K562 (cell line): ENCODE data around the gene HSPA1B. TPM values are rescaled to one million over a fixed set of nuclear protein-coding genes. Genes with fewer than 3 reads are reported as not detected.

Experiments
- ATAC-seq: fragments of 200-7000 bp; cut with Tn5 transposase; 3 replicates; pipeline ENCODE4 v1.9.1; 2020; ENCODE audit warnings: moderate library complexity
- BruUV-seq: library from RNA; stranded (reverse); fragments of 400-500 nt; replicated peaks from 2 replicates; lab custom pipeline; 2021; lab: Mats Ljungman, UMichigan
- CTCF ChIA-PET: fragments of 300-600 bp; formaldehyde crosslinking; extraction: SDS; loops from one replicate; lab custom pipeline; 2021; ENCODE audit warnings: low intra/inter-chr PET ratio; lab: Yijun Ruan, JAX
- POLR2A ChIA-PET: fragments of 300-600, 350-650 bp; sonication (Branson Sonifier 250); formaldehyde crosslinking; extraction: SDS; loops from one replicate; lab custom pipeline; 2021; ENCODE audit warnings: antibody characterized with exemption, inconsistent platforms; lab: Yijun Ruan, JAX
- DNase-seq, 4 experiments: peaks; one replicate each; pipeline versions ENCODE4 v3.0.0 to v3.0.0-alpha.2; 2011 to 2018; ENCODE audit warnings: low spot score in 3 of 4, mixed read lengths in 3 of 4; ENCODE audit errors: extremely low read depth in 1 of 4
- FAIRE-seq: peaks from 2 replicates; lab custom pipeline; 2011; peaks lifted over from hg19 to GRCh38; lab: Jason Lieb, UNC
- H2AFZ ChIP-seq: 2 replicates; pipeline ENCODE4 v1.6.0; 2011; ENCODE audit warnings: low read depth, low read length, control low read depth, inconsistent platforms
- H3K27ac ChIP-seq: fragments of 200-600 bp; 3 replicates; pipeline ENCODE4 v1.8.0; 2011; ENCODE audit warnings: low read depth, mild to moderate bottlenecking, control low read depth, inconsistent platforms, low read length, moderate library complexity, mixed read lengths; ENCODE audit errors: extremely low read depth
- H3K27me3 ChIP-seq, 2 experiments: fragments of 300-600 bp in 1 of 2; 2 replicates in 1 of 2; 3 replicates in 1 of 2; pipeline versions ENCODE4 v1.6.0 to v1.8.0; 2011; ENCODE audit warnings: inconsistent platforms in 2 of 2, low read length in 2 of 2, mild to moderate bottlenecking in 1 of 2, mixed read lengths in 1 of 2, moderate library complexity in 1 of 2; ENCODE audit not compliant: control insufficient read depth in 2 of 2, insufficient read depth in 2 of 2
- H3K36me3 ChIP-seq: fragments of 300-600 bp; 3 replicates; pipeline ENCODE4 v1.8.0; 2011; ENCODE audit warnings: mild to moderate bottlenecking, low read length, inconsistent platforms; ENCODE audit not compliant: control insufficient read depth, insufficient read depth
- H3K4me1 ChIP-seq, 2 experiments: fragments of 200-600 bp in 1 of 2; replicated peaks in 1 of 2; 2 replicates in 1 of 2; 3 replicates in 1 of 2; pipeline versions ENCODE4 v1.5.1 to v1.8.0; 2011; ENCODE audit warnings: inconsistent platforms in 2 of 2, low read length in 2 of 2, mild to moderate bottlenecking in 1 of 2, mixed read lengths in 1 of 2, moderate library complexity in 1 of 2; ENCODE audit not compliant: control insufficient read depth in 2 of 2, insufficient read depth in 2 of 2
- H3K4me2 ChIP-seq: 2 replicates; pipeline ENCODE4 v1.6.1; 2011; ENCODE audit warnings: low read length, control low read depth, inconsistent platforms, mixed read lengths; ENCODE audit not compliant: insufficient read depth
- H3K4me3 ChIP-seq: fragments of 200-600 bp; sonication (generic), shearing (Covaris generic); 2 replicates; pipeline ENCODE4 v1.5.1; 2016; ENCODE audit warnings: control low read depth, inconsistent platforms
- H3K79me2 ChIP-seq: fragments of 200-600 bp; 3 replicates; pipeline ENCODE4 v1.8.0; 2011; ENCODE audit warnings: low read length, inconsistent platforms; ENCODE audit not compliant: control insufficient read depth, insufficient read depth
- H3K9ac ChIP-seq, 2 experiments: 2 replicates each; pipeline versions ENCODE4 v1.6.0 to v1.6.1; 2011; ENCODE audit warnings: low read depth in 2 of 2, low read length in 2 of 2, control low read depth in 1 of 2, inconsistent platforms in 1 of 2, mild to moderate bottlenecking in 1 of 2, mixed read lengths in 1 of 2; ENCODE audit not compliant: insufficient read depth in 1 of 2
- H3K9me1 ChIP-seq: one replicate; pipeline ENCODE4 v1.6.0; 2011; ENCODE audit warnings: inconsistent platforms, mild to moderate bottlenecking, low read length, moderate library complexity; ENCODE audit not compliant: control insufficient read depth, insufficient read depth
- H3K9me3 ChIP-seq: replicated peaks from 2 replicates; pipeline ENCODE4 v1.5.1; 2011; ENCODE audit warnings: low read depth, low read length, inconsistent platforms; ENCODE audit not compliant: control insufficient read depth, insufficient read depth
- H4K20me1 ChIP-seq: replicated peaks from 2 replicates; pipeline ENCODE4 v1.6.1; 2011; ENCODE audit warnings: low read length, inconsistent platforms, mixed read lengths; ENCODE audit not compliant: control insufficient read depth, insufficient read depth
- MAFG ChIP-seq: fragments of 450-650 bp; conservative IDR thresholded peaks from 2 replicates; pipeline ENCODE4 v1.6.1; 2016; ENCODE audit warnings: missing genetic modification characterization, missing compliant biosample characterization
- MYBL2 ChIP-seq, 2 experiments: fragments of 450-650 bp in 1 of 2; sonication (generic) in 1 of 2; formaldehyde crosslinking in 1 of 2; IDR thresholded peaks; 2 replicates each; pipeline versions ENCODE4 v1.6.1 to v1.8.1; 2017 to 2022; ENCODE audit warnings: borderline replicate concordance in 1 of 2, inconsistent platforms in 1 of 2, low read depth in 1 of 2, mild to moderate bottlenecking in 1 of 2, missing genetic modification reagents in 1 of 2, moderate library complexity in 1 of 2
- PPARD ChIP-seq: fragments of 250-450 bp; sonication (Bioruptor Pico); IDR thresholded peaks from 2 replicates; pipeline ENCODE4 v1.8.0; 2022; ENCODE audit warnings: inconsistent platforms, mild to moderate bottlenecking, moderate library complexity
- PRPF4 ChIP-seq: fragments of 200-400 bp; formaldehyde crosslinking; IDR thresholded peaks from one replicate; pipeline ENCODE4 v1.6.1; 2017; ENCODE audit warnings: low read length, low read depth, mild to moderate bottlenecking; ENCODE audit not compliant: insufficient read depth, poor library complexity, severe bottlenecking
- SAP30 ChIP-seq: fragments of 200-600 bp; sonication (generic); IDR thresholded peaks from 2 replicates; pipeline ENCODE4 v1.6.1; 2012; ENCODE audit warnings: borderline replicate concordance, low read depth, mild to moderate bottlenecking, moderate library complexity, low read length, control low read depth, inconsistent platforms; ENCODE audit not compliant: insufficient read depth, poor library complexity, severe bottlenecking
- SP2 ChIP-seq: IDR thresholded peaks from 2 replicates; pipeline ENCODE4 v1.6.1; 2011; ENCODE audit warnings: mild to moderate bottlenecking, low read depth, low read length, moderate library complexity; ENCODE audit not compliant: poor library complexity, severe bottlenecking; ENCODE audit errors: extremely low read depth
- ZFP36 ChIP-seq: fragments of 150-350 bp; IDR thresholded peaks from 2 replicates; pipeline ENCODE4 v1.6.1; 2018; ENCODE audit warnings: low read length, low read depth; ENCODE audit not compliant: partially characterized antibody
- ZNF212 ChIP-seq: fragments of 450-650 bp; formaldehyde crosslinking; IDR thresholded peaks from 2 replicates; pipeline ENCODE4 v1.4.0; 2020; ENCODE audit warnings: mild to moderate bottlenecking
- ZNF384 ChIP-seq: IDR thresholded peaks from 2 replicates; pipeline ENCODE4 v1.6.1; 2012; ENCODE audit warnings: low read depth, low read length, improper control_type of control experiment
- ZNF780A ChIP-seq: fragments of 250-450 bp; sonication (Bioruptor Pico); IDR thresholded peaks from 2 replicates; pipeline ENCODE4 v1.5.0; 2021; ENCODE audit warnings: mild to moderate bottlenecking
- WGBS: fragments of 100-300 bp; shearing (Covaris generic); methylation state at CpG from one replicate; pipeline ENCODE4 v1.1.6; 2016; ENCODE audit warnings: low coverage, mixed read lengths; ENCODE audit not compliant: insufficient coverage; ENCODE audit errors: missing lambda C conversion rate; 5-methylcytosine and 5-hydroxymethylcytosine counted together
- in situ Hi-C: fragments of 300-500 bp; cut with MboI; formaldehyde crosslinking; loops from 4 replicates; pipeline ENCODE4 v1.15.0; 2018; ENCODE audit warnings: inconsistent platforms, mixed read lengths
- intact Hi-C: fragments of 100-400 bp; cut with micrococcal nuclease; formaldehyde crosslinking; loops from 2 replicates; pipeline ENCODE4 v1.14.2; 2022
- polyA plus RNA-seq, 8 experiments: library from polyadenylated mRNA; depleted of rRNA in 4 of 8; stranded (reverse) in 5 of 8; unstranded in 3 of 8; fragments of >200 nt; fragmentation: Nextera tagmentation in 2 of 8; fragmentation: Illumina TruSeq in 1 of 8; extraction: Ambion mirVana in 2 of 8; extraction: Trizol in 1 of 8; gene quantifications; 2 replicates each; pipeline versions ENCODE4 v1.2.1 to v1.2.3, GENCODE V29; 2011 to 2014; ENCODE audit warnings: inconsistent platforms in 1 of 8, missing spikeins in 1 of 8
- total RNA-seq, 7 experiments: library from RNA; depleted of rRNA in 6 of 7; stranded (reverse); fragments of >200 nt in 6 of 7; fragmentation: Illumina TruSeq in 2 of 7; extraction: Trizol in 2 of 7; gene quantifications; 2 replicates each; pipeline versions ENCODE4 v1.2.1 to v1.2.3, GENCODE V29; 2011 to 2021; ENCODE audit warnings: low replicate concordance in 1 of 7
- TF ChIP-seq, protein P1 (sequence below): conservative IDR thresholded peaks from 2 replicates; pipeline ENCODE4 v1.6.1; 2011; ENCODE audit warnings: low read depth, mild to moderate bottlenecking, low read length; ENCODE audit not compliant: control insufficient read depth
- TF ChIP-seq, protein P2 (sequence below): fragments of 250-450 bp; sonication (Bioruptor Pico); IDR thresholded peaks from 2 replicates; pipeline ENCODE4 v1.5.0; 2021; ENCODE audit warnings: mild to moderate bottlenecking, moderate library complexity
- TF ChIP-seq, protein P3 (sequence below): fragments of 450-650 bp; IDR thresholded peaks from 2 replicates; pipeline ENCODE4 v1.6.1; 2016; ENCODE audit warnings: antibody characterized with exemption

HSPA1B gene
- total and polyA plus RNA-seq, 9 of the 15 experiments (the other 6 are each of a cell fraction or from before 2014, with no cell fraction given) = 0.27 to 227 (median 51.2) TPM

- H3K9me3 ChIP-seq = no peaks in the 10 kb centered on the region
- WGBS = 1% methylated on average over 10 of the region's 15 CpGs
- no TSS peak for BruUV-seq
- peaks cover 39 to 50% of the 10 kb centered on the region in 2 experiments for H3K4me1 ChIP-seq
- H3K4me3 ChIP-seq = peak overlapping the region; percentile 52
- intact Hi-C loops = loop anchor here (1.0 to 10.0 kb wide), 4 partner anchors 57 to 345 kb away; partner anchors contain the start of genes AGPAT1 and RNF5
- peaks cover 58% of the 10 kb centered on the region for H3K79me2 ChIP-seq
- H3K9me1 ChIP-seq = no peaks in the 10 kb centered on the region
- peaks cover 5% of the 10 kb centered on the region; the same call in 1 of the 2 replicates for H4K20me1 ChIP-seq
- peak overlapping the region; percentile 70 to 86 for H3K9ac ChIP-seq
- CTCF ChIA-PET = interaction anchor here (0.6 to 2.8 kb wide), 7 partner anchors 34 to 927 kb away, joined by 3 to 24 read pairs (median 5); partner anchors contain the start of genes LY6G5C, NFKBIL1, VARS1 and VWA7
- POLR2A ChIA-PET = interaction anchor here (0.6 to 13.1 kb wide), 32 partner anchors 8 to 427 kb away, joined by 3 to 229 read pairs (median 5); partner anchors contain the start of genes ABHD16A, BAG6, C6orf47 and CLIC1
- peaks cover 18% of the 10 kb centered on the region; the same call in 2 of the 3 replicates for H3K36me3 ChIP-seq
- in situ Hi-C loops = no loop called here
- FAIRE-seq (no peak), DNase-seq (peak in 2 of 4 experiments; percentile 51 to 57), ATAC-seq (no peak)
- H3K27me3 ChIP-seq = no peaks in the 10 kb centered on the region
- peak overlapping the region; percentile 66 for H3K27ac ChIP-seq
- H3K4me2 ChIP-seq = peak overlapping the region; percentile 77
- H2AFZ ChIP-seq = no peak overlapping the region
- TF ChIP-seq ZNF780A (CRISPR knock-in tag) (no peak), MAFG (no peak), ZFP36 (no peak), ZNF212 (CRISPR knock-in tag) (no peak), ZNF384 (peak; percentile 99), SP2 (no peak), MYBL2 (IDR thresholded peaks at IDR 0.05; ENCODE audit: low read depth) (no peak), MYBL2 (CRISPR knock-in tag; IDR thresholded peaks at IDR 0.05; ENCODE audit: borderline replicate concordance) (no peak), SAP30 (no peak), PRPF4 (no peak), PPARD (CRISPR knock-in tag) (no peak)
- TF ChIP-seq, protein P1, sequence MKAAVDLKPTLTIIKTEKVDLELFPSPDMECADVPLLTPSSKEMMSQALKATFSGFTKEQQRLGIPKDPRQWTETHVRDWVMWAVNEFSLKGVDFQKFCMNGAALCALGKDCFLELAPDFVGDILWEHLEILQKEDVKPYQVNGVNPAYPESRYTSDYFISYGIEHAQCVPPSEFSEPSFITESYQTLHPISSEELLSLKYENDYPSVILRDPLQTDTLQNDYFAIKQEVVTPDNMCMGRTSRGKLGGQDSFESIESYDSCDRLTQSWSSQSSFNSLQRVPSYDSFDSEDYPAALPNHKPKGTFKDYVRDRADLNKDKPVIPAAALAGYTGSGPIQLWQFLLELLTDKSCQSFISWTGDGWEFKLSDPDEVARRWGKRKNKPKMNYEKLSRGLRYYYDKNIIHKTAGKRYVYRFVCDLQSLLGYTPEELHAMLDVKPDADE = no peak
- TF ChIP-seq, protein P2, sequence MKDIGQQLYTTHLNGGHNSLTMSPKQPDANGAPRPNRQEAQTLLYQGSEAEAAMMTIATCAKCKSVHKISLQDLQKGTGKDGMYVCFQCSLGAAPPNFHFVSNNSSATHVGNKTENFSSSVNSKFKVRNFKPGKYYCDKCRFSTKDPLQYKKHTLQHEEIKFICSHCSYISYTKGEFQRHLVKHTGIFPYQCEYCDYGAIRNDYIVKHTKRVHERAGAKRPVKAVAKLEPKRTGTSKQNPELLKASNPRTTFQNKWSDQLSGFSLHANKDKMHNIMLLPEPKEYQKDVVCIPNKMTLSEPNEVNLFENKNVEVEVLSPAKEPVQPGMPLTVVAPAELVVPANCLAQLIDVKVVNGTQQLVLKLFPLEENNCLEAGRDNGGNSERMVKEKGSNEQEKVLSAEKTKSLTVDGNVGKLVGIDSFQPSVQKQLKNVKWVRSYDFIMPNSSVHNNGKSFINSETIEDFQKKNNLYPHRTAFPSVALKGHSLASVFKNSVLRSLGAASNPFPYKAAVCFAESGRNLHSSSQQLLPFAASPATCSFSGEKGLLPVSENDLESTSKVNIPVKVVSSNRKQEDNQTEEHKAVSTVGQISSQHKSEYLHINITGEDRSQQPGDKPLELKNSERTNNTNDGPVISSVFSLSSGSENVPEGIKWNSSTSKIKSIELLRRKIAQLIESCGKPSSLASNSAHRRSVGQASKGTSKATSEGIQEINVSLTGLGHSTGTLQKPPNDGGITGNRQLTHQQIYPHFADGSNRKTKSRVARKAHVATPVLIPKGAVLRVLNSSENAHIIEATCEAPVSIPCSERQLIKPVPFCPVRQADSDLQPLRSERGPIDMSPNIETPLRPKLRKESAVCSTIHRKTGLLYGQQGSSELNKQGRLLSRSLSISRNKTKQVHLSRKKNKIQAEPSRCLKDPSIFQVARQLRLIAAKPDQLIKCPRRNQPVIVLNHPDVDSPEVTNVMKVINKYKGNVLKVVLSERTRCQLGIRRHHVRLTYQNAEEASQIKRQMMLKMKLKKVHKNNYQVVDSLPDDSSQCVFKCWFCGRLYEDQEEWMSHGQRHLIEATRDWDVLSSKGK (CRISPR knock-in tag) = no peak
- TF ChIP-seq, protein P3, sequence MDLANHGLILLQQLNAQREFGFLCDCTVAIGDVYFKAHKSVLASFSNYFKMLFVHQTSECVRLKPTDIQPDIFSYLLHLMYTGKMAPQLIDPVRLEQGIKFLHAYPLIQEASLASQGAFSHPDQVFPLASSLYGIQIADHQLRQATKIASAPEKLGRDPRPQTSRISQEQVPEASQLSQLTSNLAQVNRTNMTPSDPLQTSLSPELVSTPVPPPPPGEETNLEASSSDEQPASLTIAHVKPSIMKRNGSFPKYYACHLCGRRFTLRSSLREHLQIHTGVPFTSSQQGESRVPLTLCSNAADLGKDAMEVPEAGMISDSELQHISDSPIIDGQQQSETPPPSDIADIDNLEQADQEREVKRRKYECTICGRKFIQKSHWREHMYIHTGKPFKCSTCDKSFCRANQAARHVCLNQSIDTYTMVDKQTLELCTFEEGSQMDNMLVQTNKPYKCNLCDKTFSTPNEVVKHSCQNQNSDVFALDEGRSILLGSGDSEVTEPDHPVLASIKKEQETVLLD = no peak
Measured at GRCh38 chr6:31829633-31830283, 2.2 kb downstream of the HSPA1B start.
